ENCODE measurements around the gene MTHFD2L. TPM values are rescaled to one million over a fixed set of nuclear protein-coding genes. Genes with fewer than 3 reads are reported as not detected.

The MTHFD2L gene
- total RNA-seq, 1 donor from 2014 or later: 9.4 TPM

DNA sequence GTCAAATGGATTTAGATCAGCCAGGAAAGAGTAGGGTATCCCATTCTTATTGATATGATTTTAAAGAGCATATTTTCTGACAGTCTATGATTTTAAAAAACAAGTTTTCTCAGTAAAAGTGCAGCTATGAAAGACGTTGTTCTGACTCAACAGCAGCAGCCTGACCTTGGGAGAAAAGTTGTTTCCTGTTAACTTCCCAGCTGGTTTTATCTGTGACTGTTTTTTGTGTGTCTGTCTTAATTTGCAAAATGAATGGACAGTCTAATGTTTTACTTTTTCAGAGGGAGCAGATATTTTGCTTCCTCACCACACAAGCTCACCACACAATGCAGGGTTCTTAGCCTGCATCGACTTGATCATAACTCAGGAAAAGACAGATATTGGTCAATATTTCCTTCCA, 764 bp upstream of the MTHFD2L start:
- Mint-ChIP-seq H3K27me3 (peaks cover 30% of the 10 kb centered on the region), H3K36me3 (ENCODE audit: low read depth) (peaks cover 17% of the 10 kb centered on the region), H3K4me3 (peak overlapping the region; percentile 85), H3K27ac (no peak overlapping the region), H3K9me3 (no peaks in the 10 kb centered on the region), H3K4me1 (peaks cover 16% of the 10 kb centered on the region)
- DNase-seq: no peak
- intact Hi-C loops (cut with micrococcal nuclease): loop anchor here (10.0 kb wide), 2 partner anchors 1092 to 1358 kb away; partner anchors contain the start of genes COX18, RCHY1 and THAP6

DNA sequence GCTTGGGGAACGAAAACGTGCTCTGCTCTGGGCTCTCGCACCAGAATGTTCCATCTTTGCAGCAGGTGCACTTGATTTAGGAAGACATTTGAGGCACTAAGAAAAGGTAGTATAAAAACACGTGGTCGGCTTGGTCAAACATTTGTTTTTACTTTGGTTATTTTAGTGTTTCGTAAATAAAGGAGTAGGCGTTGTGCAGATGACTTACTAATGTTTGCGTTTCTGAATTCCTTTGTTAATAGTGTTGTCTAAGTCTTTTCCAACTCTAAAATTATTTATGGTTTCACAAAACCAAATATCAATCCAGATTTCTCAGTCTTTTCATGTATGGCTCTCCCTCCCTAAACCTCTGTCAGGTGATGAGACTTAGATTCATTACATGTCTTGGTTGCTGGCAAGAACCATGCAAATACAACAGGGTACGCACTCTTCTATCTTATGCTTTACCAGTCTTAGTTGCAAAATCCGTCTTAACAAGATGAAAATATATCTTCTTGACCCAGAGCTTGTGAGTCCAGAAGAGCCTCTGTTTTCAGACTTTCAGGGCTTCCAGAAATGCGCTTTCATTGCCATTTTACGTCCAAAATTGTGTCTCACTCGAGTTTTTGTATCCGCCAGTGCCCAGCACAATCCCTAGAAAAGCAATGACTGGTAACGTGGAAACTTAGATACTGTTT, 686 bp downstream of the MTHFD2L start:
- peak overlapping the region; percentile 90 for H3K27ac Mint-ChIP-seq
- peak overlapping the region; percentile 85 for H3K4me3 Mint-ChIP-seq
- H3K36me3 Mint-ChIP-seq (ENCODE audit: low read depth): peaks cover 24% of the 10 kb centered on the region
- peaks cover 21% of the 10 kb centered on the region for H3K27me3 Mint-ChIP-seq
- intact Hi-C loops (cut with micrococcal nuclease): loop anchor here (10.0 kb wide), 2 partner anchors 1094 to 1356 kb away; partner anchors contain the start of genes COX18, RCHY1 and THAP6
- no peak for DNase-seq
- H3K4me1 Mint-ChIP-seq: peaks cover 16% of the 10 kb centered on the region
- no peaks in the 10 kb centered on the region for H3K9me3 Mint-ChIP-seq

DNA sequence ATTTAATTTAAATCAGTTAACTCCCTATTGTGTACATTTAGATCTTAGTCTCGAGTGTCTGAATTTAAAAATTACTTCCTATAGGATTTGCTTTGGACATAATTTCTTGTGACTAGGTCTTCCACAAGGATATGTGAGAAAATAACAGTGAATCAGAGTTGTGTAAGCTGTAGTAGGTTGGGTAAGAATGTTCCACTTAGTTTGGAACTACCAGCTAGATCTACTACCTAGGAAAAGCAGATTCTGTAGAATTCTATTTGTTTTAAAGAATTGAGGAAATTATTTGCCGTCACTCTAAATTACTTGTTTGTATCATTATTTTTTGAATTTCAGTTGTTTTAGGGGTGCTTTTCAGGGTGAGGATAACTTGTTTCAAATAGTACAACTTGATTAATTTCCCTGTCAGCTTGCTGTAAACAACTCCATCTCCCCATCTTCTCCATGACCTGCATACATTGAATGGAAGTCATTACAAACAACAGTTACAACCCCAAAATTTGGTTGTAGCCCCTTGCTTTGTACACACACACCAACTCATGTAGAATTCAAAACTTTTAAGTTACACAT, 1.3 kb downstream of the MTHFD2L start:
- peaks cover 29% of the 10 kb centered on the region for H3K36me3 Mint-ChIP-seq (ENCODE audit: low read depth)
- peak overlapping the region; percentile 85 for H3K4me3 Mint-ChIP-seq
- H3K27me3 Mint-ChIP-seq: peaks cover 18% of the 10 kb centered on the region
- H3K9me3 Mint-ChIP-seq: no peaks in the 10 kb centered on the region
- no peak for DNase-seq
- peaks cover 16% of the 10 kb centered on the region for H3K4me1 Mint-ChIP-seq
- intact Hi-C loops (cut with micrococcal nuclease): loop anchor here (10.0 kb wide), 2 partner anchors 1094 to 1356 kb away; partner anchors contain the start of genes COX18, RCHY1 and THAP6
- H3K27ac Mint-ChIP-seq: peak overlapping the region; percentile 90

DNA sequence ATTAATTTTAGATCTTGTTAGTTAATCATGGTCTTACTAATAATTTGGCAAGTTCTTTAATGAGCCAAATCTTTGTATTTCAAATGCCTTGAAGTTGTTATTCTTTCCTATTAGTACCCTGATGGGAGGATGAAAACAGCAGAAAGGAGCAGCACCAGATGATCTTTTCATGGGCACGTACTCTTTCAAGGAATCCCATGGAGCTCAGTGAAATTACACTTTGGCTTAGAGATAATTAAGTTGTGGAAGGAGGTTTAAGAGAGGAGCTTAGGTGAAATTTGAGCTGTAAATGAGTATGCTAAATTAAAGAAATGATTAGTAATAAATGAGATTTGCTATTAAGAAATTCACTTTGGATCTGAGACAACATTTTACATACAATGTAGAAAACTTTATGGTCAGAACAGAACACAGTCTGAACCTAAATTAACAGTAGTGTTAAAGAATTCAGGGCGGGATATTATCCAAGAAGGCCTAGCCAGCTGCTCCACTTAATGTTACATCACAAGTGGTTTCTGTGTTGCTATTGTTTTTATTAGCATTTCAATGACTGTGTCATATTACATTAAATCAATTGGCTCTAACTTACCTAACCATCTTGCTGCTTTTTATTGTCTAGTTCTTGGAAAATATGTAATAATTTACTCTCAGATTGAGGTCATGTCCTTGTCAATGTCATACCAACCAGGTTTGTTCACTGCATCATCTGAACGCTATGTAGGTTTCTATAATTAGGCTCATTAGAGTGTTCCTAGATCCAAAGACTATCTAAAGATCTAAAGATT, 3.9 kb downstream of the MTHFD2L start:
- Mint-ChIP-seq H3K4me1 (peaks cover 18% of the 10 kb centered on the region), H3K36me3 (ENCODE audit: low read depth) (peaks cover 35% of the 10 kb centered on the region), H3K27me3 (peaks cover 4% of the 10 kb centered on the region), H3K4me3 (no peak overlapping the region), H3K27ac (no peak overlapping the region), H3K9me3 (no peaks in the 10 kb centered on the region)
- intact Hi-C loops (cut with micrococcal nuclease): no loop called here
- DNase-seq: no peak

DNA sequence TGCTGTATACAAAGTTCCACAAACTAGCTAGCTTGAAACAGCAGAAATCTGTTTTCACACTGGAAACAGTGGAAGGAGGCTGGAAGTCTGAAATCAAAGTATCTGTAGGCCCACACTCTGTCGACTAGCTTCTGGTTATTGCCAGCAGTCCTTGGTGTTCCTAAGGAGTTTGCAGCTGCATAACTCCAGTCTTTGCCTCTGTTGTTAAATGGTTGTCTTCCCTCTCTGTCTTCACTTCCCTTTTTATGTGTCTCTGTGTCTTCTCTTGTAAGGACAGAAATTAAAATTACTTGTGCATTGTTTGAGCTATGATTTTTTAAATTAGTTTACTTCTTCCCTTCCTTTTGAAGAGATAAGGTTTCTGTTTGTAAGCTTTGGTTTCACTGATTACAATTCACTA, 8.2 kb downstream of the MTHFD2L start:
- H3K27ac Mint-ChIP-seq: no peak overlapping the region
- no peak overlapping the region for H3K4me3 Mint-ChIP-seq
- DNase-seq: no peak
- peaks cover 28% of the 10 kb centered on the region for H3K36me3 Mint-ChIP-seq (ENCODE audit: low read depth)
- no peaks in the 10 kb centered on the region for H3K9me3 Mint-ChIP-seq
- intact Hi-C loops (cut with micrococcal nuclease): no loop called here
- H3K27me3 Mint-ChIP-seq: no peaks in the 10 kb centered on the region
- H3K4me1 Mint-ChIP-seq: peaks cover 10% of the 10 kb centered on the region

DNA sequence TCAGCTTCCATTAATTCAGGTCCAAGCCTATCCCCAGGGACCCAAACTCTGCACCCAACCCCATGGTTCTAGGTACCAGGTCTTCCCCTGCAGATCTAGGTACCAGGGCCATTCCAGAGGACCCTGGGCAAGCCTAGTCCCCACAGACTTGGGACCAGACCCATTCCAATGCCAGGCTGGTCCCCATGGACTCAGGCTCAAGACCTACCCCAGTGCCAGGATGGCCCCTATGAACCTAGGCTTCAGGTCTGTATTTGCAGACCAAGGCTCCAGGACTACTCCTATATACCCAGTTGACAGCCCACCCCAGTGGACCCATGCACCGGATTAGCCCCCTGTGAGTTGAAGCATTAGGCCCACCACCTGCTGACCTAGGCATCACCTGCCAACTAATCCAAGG, 8.9 kb downstream of the MTHFD2L start:
- peaks cover 10% of the 10 kb centered on the region for H3K4me1 Mint-ChIP-seq
- DNase-seq: no peak
- no peaks in the 10 kb centered on the region for H3K27me3 Mint-ChIP-seq
- H3K36me3 Mint-ChIP-seq (ENCODE audit: low read depth): peaks cover 22% of the 10 kb centered on the region
- intact Hi-C loops (cut with micrococcal nuclease): no loop called here
- no peaks in the 10 kb centered on the region for H3K9me3 Mint-ChIP-seq
- no peak overlapping the region for H3K27ac Mint-ChIP-seq
- no peak overlapping the region for H3K4me3 Mint-ChIP-seq

DNA sequence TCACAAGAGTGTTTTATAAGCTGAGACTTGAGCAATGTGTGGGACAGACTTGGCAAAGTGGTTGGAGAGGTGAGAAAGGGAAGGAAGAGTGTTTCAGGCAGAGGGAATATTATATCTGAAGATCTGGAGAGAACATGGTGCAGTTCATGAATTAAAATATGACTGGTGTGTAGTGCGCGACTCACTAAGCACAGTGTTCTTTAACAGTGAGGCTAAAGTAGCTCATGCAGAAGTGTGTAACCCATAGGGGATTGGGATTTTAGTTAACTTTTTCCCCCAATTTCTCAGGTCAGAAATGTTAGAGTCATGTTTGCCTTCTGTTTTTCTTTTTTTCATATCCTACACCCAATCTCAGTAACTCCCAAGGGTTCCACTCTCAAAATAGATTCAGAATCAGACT, 9.7 kb downstream of the MTHFD2L start:
- H3K9me3 Mint-ChIP-seq: no peaks in the 10 kb centered on the region
- intact Hi-C loops (cut with micrococcal nuclease): no loop called here

DNA sequence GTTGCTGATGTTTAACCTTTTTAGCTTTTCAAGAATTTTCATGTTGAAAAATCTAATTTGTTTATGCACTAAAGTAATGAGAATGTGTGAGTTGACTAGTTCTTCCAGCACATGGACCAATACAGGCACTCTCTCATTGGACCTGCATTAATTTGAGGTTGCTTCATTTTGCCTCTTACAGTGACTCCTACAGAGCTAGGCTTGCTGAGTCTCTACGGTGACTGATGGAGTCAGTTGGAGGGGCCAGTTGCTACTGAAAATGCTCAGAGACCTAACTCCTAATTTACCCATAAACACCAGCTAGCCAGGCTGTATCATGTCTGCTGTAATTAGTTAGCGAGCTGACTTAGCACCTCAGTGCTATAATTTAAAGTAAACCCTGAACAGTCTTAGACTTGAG, 10.9 kb downstream of the MTHFD2L start:
- DNase-seq: no peak
- Mint-ChIP-seq H3K9me3 (no peaks in the 10 kb centered on the region), H3K27ac (no peak overlapping the region), H3K36me3 (ENCODE audit: low read depth) (peaks cover 9% of the 10 kb centered on the region), H3K4me3 (no peak overlapping the region), H3K27me3 (no peaks in the 10 kb centered on the region), H3K4me1 (peaks cover 10% of the 10 kb centered on the region)
- intact Hi-C loops (cut with micrococcal nuclease): no loop called here

More for the DNA sequence above, 9.7 kb downstream of the MTHFD2L start:
- no peak overlapping the region for H3K27ac Mint-ChIP-seq
- H3K4me3 Mint-ChIP-seq: no peak overlapping the region
- H3K27me3 Mint-ChIP-seq: no peaks in the 10 kb centered on the region
- H3K36me3 Mint-ChIP-seq (ENCODE audit: low read depth): peaks cover 14% of the 10 kb centered on the region
- peaks cover 10% of the 10 kb centered on the region for H3K4me1 Mint-ChIP-seq
- no peak for DNase-seq

DNA sequence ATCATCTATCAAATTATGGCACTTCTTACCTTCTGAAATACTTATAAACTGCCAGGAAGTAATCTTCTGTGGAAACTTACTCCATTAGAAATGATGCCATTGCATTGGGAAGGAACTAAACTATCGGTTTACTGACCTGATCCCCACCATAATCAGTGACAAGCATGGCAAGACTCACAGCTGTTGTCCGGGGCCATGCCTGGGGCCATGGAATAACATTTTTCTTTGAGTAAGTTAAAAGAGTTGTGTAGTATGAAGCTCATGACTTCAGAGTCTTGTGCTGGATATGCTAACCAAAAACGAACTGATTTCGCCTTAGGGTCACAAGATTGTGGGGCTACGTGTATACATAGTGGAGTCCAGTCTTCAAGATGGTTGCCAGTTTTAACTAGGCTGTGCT, 15.4 kb downstream of the MTHFD2L start:
- Mint-ChIP-seq H3K4me1 (no peaks in the 10 kb centered on the region), H3K27me3 (no peaks in the 10 kb centered on the region), H3K9me3 (no peaks in the 10 kb centered on the region), H3K27ac (no peak overlapping the region), H3K4me3 (no peak overlapping the region), H3K36me3 (ENCODE audit: low read depth) (no peaks in the 10 kb centered on the region)
- intact Hi-C loops (cut with micrococcal nuclease): no loop called here
- no peak for DNase-seq

DNA sequence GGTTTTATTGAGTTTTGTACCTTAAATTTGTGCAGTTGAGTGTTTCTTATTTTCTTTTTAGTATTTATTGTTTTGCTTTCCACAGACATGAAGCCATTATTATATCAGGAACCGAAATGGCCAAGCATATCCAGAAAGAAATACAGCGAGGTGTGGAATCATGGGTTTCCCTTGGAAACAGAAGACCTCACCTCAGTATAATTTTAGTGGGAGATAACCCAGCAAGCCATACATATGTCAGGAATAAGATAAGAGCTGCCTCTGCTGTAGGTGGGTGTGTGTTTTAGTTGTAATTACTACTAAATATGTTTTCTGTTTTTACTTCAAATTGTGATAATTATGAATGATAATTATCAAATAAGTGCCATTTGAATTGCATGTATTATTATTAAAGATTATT, 16.5 kb downstream of the MTHFD2L start:
- intact Hi-C loops (cut with micrococcal nuclease): no loop called here
- Mint-ChIP-seq H3K4me1 (no peaks in the 10 kb centered on the region), H3K27me3 (no peaks in the 10 kb centered on the region), H3K9me3 (no peaks in the 10 kb centered on the region), H3K36me3 (ENCODE audit: low read depth) (no peaks in the 10 kb centered on the region), H3K27ac (no peak overlapping the region), H3K4me3 (no peak overlapping the region)
- DNase-seq: no peak

DNA sequence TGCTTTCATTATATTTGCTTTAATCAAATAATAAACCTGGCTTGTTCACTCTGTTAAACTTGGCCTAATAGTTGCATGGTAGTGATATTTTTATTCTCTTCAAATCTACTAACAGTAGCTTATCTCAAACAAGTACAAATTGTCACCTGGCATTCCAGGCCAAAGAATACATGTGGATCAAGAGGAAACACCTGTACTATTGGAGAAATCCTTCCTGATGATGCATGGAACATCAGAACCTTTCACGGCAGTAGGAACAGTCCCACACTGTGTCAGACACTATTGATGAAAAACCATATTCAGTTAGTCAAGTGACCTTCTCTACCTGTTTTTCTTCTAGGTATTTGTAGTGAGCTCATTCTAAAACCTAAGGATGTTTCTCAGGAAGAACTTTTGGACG, 17.0 kb downstream of the MTHFD2L start:
- no peak for DNase-seq
- H3K4me1 Mint-ChIP-seq: no peaks in the 10 kb centered on the region
- no peak overlapping the region for H3K4me3 Mint-ChIP-seq
- intact Hi-C loops (cut with micrococcal nuclease): no loop called here
- H3K36me3 Mint-ChIP-seq (ENCODE audit: low read depth): no peaks in the 10 kb centered on the region
- H3K9me3 Mint-ChIP-seq: no peaks in the 10 kb centered on the region
- no peaks in the 10 kb centered on the region for H3K27me3 Mint-ChIP-seq
- no peak overlapping the region for H3K27ac Mint-ChIP-seq

DNA sequence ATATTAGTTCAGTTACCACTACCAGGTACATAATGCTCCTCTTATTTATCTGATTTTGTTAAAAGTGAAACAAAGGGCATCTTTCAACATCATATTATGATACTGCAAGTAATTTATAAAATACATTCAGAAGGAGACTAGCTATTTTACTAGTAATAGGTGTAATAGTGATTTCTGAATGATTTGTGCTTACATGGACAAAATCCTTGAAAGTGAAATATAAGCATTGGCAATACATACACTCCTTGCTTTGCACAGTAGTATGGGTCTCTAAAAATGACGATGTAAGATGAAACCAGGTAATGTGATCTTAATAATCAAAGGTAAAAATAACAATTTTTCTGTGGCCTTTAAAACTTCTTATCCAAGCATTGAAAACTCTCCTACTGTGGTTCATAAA, 17.5 kb downstream of the MTHFD2L start:
- H3K27me3 Mint-ChIP-seq: no peaks in the 10 kb centered on the region
- H3K9me3 Mint-ChIP-seq: no peaks in the 10 kb centered on the region
- H3K27ac Mint-ChIP-seq: no peak overlapping the region
- H3K4me1 Mint-ChIP-seq: no peaks in the 10 kb centered on the region
- no peak for DNase-seq
- no peaks in the 10 kb centered on the region for H3K36me3 Mint-ChIP-seq (ENCODE audit: low read depth)
- H3K4me3 Mint-ChIP-seq: no peak overlapping the region
- intact Hi-C loops (cut with micrococcal nuclease): no loop called here

DNA sequence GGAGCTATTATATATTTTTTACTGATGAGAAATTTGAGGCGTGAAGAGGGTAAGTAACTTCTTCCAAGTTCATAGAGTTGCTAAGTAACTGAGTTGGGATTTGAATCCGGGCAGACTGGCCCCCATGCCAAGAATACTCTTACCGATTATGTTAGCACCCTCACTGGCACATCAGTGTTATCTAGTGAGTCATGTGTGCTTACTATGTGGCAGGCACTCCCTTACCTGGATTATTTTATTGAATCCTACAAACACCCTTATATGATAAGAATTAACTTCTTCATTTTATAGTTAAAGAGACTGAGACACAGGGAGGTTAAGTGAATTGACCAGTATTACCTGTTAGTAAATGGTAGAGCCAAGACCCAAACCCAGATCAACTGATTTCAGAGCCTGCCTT, 20.9 kb downstream of the MTHFD2L start:
- Mint-ChIP-seq H3K27me3 (no peaks in the 10 kb centered on the region), H3K4me1 (no peaks in the 10 kb centered on the region), H3K36me3 (ENCODE audit: low read depth) (no peaks in the 10 kb centered on the region), H3K27ac (no peak overlapping the region), H3K4me3 (no peak overlapping the region), H3K9me3 (no peaks in the 10 kb centered on the region)
- DNase-seq: no peak
- intact Hi-C loops (cut with micrococcal nuclease): no loop called here

DNA sequence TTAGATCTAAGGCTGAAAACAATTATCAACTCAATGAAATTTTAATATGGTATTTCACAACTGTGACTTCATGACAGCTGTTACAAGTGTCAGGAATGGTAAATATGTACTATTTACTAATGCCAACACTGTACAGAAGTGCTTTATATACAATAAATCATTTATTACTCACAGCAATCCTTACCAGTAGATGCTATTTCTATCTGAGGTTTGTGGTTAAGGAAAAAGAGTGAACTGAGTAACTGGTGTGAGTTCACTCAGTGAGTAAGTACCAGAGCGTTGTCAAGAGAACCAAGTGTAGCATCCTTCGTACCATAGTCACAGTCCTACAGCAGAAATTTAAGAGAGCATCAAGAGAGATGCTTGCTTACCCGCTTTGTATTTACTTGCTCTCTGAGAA, 23.3 kb downstream of the MTHFD2L start:
- H3K9me3 Mint-ChIP-seq: no peaks in the 10 kb centered on the region
- intact Hi-C loops (cut with micrococcal nuclease): loop anchor here (10.0 kb wide), 1 partner anchor 494 kb away; no protein-coding TSS in a partner anchor
- H3K4me3 Mint-ChIP-seq: no peak overlapping the region
- H3K27me3 Mint-ChIP-seq: peaks cover 1% of the 10 kb centered on the region
- no peaks in the 10 kb centered on the region for H3K36me3 Mint-ChIP-seq (ENCODE audit: low read depth)
- DNase-seq: no peak
- no peaks in the 10 kb centered on the region for H3K4me1 Mint-ChIP-seq
- no peak overlapping the region for H3K27ac Mint-ChIP-seq

All from activated CD4-positive, alpha-beta T cell treated with anti-CD3 and anti-CD28 coated beads, Interleukin-2, amount 10 ng/mL, durations not matched to agents 24 days and 14 days (primary cell).